ENCODE results near the gene FAM168A.

The FAM168A gene

GRCh38 chr11:73597956-73598718 is at the start of gene FAM168A:
Gene FAM168A (minus strand): TSS chr11:73598112. CDS start chr11:73468474, 129,638 bp downstream.
- DNase-seq, result peak; percentile 96

GRCh38 chr11:73647459-73648100 is 49.7 kb upstream of the FAM168A start:
- DNase-seq, result peak; percentile 86

DNA sequence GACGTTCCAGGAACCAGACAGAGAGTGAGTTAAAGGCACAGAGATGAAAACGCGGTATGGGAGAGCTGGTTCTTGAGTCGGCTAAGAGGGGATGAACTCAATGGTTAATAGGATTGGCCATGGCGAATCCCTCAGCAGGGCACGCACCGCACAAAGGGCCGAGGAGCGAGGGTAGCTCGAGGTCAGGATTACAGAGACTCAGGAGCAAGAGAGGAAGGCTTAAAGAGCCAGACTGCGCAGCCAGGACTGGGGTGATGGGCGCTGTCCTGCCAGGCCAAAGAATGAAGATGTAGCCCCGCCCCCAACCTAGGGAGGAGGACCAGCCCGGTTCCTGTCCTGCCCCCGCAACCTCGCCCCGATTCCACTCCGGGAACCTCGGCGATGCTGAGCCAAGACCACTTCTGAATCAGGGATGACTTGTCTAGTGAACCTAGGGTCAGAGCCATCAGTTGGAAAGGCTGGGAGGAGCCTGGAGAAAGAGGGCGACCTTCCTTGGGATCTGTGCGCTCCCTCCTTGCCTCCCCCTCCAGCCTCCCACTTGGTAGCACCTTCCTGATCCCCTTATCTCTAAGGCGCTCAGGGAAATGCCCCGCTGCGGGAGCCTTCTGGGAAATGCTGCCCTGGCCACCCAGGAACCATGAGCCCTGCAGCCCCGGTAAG is 48.2 kb upstream of the FAM168A start, which contains the start of gene PLEKHB1:
Gene PLEKHB1, plus strand, starts transcription at position 610 of the 660 bp plus-strand sequence. Its CDS starts 28 bp downstream, at position 638.
- DNase-seq, result no peak

GRCh38 chr11:73645121-73645969 is 47.4 kb upstream of the FAM168A start:
- DNase-seq, result no peak

GRCh38 chr11:73641668-73642067 is 43.8 kb upstream of the FAM168A start:
- DNase-seq, result no peak

GRCh38 chr11:73640592-73640991 is 42.7 kb upstream of the FAM168A start:
- no peak for DNase-seq

GRCh38 chr11:73637012-73637411 is 39.1 kb upstream of the FAM168A start:
- no peak for DNase-seq

DNA sequence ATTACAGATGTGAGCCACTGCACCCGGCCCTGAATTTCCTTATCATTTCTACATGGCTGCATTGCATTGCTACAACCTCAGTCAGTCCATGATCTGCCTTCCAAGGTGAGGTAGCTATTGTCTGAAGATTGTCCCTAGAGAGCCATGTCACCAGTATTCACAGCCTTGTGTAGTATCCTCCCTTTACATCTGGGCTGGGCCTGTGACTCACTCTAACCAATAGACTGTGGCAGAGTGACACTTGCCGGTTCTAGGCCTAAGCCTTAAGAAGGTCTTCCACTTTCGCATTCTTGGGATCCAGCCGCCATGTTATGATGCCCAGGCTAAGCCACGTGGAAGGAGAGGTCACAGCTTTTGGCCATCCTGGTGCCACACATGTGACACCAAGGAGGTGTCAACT is 38.3 kb upstream of the FAM168A start:
- DNase-seq, result no peak

DNA sequence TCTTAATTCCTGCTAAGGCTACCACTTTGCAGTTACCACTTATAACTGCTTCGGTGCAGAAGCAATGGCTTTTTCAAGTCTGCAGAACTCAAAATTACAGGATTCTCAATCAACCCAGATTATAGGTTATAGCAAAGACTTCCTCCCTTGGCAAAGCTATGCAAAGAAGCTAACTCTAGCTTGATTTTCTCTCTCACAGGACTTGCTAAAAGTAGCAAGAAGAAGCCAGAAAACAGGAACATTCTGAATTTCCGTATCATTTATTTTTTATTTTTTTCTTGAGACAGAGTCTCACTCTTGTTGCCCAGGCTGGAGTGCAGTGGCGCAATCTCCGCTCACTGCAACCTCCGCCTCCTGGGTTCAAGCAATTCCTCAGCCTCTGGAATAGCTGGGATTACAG is 37.8 kb upstream of the FAM168A start:
- no peak for DNase-seq

DNA sequence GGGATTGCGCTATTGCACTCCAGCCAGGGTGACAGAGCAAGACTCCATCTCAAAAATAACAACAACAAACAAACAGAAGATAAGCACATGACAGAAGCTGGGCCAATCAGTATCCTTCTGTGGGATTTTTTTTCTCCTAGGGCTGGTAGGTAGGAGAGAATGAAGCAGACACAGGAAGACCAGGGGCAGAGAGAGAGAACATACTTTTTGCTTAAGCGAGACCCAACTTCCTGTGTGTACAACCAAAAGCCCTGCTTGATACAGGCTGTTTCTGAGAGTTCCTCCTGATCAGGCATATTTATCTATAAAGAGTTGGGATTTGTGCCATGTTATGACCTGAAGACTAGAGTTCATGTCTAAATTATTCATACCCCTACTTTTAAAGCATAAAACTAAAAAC is 36.1 kb upstream of the FAM168A start:
- DNase-seq, result no peak

DNA sequence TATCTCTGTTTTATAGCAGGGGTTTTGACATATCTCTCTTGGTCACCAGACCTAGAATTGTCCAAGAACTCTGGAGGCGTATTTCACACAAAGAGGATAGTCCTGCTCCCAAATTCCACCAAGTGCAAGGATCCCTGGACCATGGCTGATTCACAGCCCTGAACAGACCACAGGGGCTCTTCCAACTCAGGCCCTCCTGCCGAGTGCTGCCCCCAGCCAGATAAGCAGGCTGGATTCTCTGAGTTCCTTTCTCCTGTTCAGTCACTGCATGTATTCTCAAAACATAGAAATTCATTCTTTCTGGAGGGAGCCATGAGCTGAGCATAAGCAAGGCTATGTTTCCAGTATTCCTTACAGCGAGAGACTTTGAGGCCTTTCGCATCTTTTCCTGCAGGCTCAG is 35.1 kb upstream of the FAM168A start:
- no peak for DNase-seq

- DNase-seq, result no peak
Measured at GRCh38 chr11:73629907-73630306, 32.0 kb upstream of the FAM168A start.

- DNase-seq, result peak; percentile 68
Measured at GRCh38 chr11:73625696-73626318, 27.9 kb upstream of the FAM168A start.

DNA sequence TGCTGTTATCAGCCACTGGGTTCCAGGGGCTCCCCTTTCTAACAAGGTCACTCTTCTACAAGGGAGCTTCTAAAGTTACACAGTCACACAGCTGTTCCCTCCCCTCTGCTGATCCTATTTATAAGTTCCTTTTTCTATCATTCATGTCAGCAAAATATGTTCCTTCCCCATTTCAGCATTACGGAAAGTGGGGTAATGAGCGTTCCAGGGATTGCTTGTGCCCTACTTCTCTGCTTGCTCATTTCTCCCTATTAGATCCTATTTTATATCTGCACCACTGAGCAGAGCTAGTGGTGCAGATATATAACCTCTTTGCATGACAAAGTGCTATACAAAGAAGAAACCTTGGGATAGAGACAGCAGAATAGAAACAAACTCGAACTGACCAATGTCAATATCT is 25.8 kb upstream of the FAM168A start:
- no peak for DNase-seq

GRCh38 chr11:73622926-73623593 is 25.1 kb upstream of the FAM168A start:
- DNase-seq, result no peak

DNA sequence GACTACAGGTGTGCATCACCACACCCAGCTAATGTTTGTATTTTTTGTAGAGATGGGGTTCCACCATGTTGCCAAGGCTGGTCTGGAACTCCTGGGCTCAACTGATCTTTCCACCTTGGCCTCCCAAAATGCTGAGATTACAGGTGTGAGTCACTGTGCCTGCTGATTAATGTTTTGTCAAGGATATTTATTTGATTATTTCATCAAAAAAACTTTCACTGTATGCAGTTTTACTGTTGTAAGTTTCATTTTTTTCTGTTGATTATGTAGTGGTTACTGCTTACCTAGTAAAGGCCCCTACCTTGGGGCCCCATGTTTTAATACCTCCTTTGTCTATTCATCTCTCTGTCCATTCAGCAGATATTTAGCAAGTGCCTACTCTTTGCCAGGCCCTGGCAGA is 16.7 kb upstream of the FAM168A start:
- DNase-seq, result no peak

DNA sequence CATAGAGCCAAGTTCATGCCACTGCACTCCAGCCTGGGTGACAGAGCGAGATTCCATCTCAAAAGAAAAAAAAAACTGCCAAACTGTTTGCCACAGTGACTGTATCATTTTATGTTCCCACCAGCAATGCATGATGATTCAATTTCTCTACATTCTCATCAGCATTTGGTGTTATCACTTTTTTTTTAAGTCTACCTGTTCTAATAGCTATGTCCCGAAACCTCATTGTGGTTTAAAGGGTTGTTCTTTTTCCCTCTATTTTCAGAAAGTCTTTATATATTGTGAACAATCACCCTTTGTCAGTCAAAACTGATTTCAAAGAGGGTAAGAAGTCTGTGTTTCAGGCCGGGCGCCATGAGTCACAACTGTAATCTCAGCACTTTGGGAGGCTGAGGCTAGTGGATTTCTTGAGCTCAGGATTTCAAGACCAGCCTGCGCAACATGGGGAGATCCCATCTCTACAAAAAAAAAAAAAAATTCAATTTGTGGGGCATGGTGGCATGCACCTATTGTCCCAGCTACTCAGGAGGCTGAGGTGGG is 14.8 kb upstream of the FAM168A start:
- DNase-seq, result no peak

- peak; percentile 53 for DNase-seq
Measured at GRCh38 chr11:73598719-73599379, 937 bp upstream of the FAM168A start.

GRCh38 chr11:73597336-73597955 is 466 bp downstream of the FAM168A start:
- no peak for DNase-seq

DNA sequence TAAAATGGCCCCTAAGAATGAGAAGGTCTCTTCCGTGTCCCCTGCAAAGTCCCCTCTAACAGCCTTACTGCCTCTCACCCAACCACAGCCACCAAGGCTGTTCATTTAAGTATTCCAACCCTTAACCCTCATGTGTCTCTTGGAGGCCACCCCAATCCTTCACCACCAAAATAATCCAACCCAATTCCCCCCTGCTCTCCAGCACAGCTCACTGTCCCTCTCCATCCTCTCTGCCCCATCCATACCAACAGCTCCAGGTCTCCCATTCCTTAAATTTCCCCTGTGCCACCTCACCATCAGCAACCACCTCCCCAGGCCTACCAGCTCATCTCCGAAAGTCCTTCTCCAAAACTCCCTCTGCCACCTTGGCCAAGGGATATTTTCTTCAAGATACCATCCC is 1.4 kb downstream of the FAM168A start:
- DNase-seq, result no peak

DNA sequence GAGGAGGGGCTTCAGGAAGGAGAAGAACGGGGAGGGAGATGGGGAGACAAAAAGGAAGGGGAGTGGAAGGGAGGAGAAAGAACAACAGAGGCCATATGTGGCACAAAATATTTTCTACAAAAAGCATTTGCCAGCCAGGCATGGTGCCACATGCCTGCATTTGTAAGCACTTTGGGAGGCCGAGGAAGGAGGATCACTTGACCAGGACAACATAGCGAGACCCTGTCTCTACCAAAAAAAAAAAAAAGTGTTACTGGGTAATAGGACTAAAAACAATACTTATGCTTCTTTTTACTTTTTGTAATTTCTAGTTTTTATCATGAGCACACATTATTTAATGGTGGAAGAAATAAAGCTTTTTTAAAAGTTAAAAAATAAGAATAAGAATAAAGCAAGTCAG is 5.3 kb downstream of the FAM168A start:
- DNase-seq, result no peak
